HG02938 (cell line): ENCODE results near the gene ERVMER34-1.
A peak's percentile ranks its signal among the peaks of the same experiment; 100 is the strongest.

Source experiments
- ATAC-seq: cut with Tn5 transposase; IDR thresholded peaks from one replicate; pipeline ENCODE4 v1.9.1; 2021; ENCODE audit warnings: mild to moderate bottlenecking, moderate library complexity; ENCODE audit not compliant: unreplicated experiment

Gene ERVMER34-1

DNA sequence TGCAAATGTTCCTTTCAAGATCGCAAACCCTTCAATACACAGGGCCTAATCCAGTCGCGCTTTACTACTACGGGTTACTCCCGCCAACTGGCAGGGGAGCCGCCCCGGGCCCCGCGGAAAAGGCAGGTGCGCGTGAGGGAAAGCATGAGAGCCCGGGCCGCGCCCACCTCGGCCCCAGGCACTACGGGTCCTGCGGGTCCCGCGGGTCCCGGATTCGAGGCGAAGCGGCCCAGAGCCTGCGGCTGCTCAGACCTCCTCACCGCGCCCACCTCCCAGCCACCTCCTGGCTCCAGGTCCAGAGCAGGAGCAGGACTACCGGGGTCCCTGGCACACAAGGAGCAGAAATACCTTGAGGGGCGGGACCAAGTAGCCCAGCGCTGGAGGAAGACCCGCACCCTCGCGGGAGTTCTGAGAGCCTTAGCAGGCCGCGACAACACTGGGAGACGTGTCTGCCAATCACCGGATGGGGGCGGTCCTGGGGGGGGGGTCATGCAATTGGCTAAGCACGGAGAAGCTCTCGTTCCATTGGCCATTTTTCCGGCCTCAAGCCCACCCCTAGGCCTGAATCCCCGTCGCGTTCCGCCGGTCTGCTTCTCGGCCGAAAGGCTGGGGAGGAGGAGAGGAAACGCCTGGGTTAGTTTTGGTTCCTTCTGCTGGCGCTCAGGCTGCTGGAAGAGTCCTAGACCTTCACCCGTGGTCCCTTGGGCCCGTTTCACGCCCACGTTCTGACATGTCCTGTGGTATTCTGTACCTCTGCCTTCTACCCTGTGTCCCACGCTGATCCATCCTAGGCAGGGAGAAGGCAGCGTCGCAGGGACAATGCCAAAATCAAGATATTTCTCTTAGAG, 29.0 kb downstream of the ERVMER34-1 start:
- ATAC-seq, result peak; percentile 93

DNA sequence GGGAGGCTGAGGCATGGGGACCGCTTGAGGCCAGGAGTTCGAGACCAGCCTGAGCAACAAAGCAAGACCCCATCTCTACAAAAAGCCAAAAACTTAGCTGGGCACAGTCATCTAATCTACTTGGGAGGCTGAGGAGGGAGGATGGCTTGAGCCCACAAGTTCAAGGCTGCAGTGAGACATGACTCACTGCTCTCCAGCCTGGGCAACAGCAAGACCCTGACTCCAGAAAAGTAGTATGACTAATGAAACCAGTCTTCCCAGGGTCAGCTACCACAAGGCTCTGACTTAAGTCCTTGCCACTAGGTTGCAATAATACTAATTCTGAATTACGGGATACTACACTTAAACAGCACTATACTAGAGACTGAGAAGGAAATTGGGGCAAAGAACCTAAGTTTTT, 33.1 kb downstream of the ERVMER34-1 start:
- no peak for ATAC-seq

DNA sequence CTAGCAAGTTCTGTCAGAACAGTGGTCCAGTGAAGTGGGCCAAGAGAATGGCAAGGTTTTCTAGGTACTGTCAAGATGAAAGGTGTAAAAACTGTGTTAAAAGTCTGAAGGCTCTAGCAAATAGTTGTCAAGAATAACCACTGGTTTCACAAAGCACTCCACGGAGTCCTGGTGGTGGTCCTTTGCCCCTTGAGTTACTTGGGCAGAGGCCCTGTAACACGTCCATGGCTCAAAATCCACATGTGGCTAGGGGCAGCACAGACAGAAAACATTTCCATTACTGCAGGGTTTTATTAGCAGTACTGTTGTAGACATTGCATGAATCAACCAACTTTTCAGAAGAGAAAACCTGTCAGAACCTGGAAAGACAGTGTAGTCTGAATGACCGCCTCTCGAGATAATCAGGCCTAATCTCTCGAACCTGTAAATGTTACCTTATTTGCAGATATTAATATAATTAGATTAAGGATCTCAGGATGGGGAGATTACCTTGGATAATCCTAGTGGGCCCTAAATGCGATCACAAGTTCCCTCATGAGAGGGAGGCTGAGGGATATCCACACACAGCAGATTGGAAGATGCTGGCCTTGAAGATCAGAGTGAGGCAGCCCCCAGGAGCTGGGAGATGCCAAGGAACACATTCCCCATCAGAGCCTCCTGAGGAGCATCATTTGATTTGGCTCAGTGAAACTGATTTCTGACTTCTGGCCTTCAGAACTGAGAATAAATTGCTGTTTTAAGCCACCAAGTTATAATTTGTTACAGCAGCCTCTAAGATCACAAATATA, 34.7 kb downstream of the ERVMER34-1 start:
- ATAC-seq, result no peak

DNA sequence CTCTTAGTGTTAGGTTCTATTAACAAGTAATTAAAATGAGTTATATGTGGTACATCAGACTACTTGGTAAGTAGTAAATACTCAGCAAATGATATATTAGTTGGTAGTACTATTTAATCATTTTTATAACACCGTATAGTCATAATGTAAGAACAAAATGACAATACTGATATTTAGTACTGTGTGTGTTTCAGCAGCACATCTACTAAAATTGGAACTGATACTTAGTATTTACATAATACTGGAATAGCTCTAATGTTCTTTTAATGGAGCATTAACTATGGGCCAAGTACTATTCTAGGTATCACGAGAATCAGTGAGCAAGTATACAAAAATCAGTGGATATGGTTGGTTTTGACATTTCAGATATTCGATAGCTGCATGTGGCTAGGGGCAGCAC, 35.3 kb downstream of the ERVMER34-1 start:
- no peak for ATAC-seq

DNA sequence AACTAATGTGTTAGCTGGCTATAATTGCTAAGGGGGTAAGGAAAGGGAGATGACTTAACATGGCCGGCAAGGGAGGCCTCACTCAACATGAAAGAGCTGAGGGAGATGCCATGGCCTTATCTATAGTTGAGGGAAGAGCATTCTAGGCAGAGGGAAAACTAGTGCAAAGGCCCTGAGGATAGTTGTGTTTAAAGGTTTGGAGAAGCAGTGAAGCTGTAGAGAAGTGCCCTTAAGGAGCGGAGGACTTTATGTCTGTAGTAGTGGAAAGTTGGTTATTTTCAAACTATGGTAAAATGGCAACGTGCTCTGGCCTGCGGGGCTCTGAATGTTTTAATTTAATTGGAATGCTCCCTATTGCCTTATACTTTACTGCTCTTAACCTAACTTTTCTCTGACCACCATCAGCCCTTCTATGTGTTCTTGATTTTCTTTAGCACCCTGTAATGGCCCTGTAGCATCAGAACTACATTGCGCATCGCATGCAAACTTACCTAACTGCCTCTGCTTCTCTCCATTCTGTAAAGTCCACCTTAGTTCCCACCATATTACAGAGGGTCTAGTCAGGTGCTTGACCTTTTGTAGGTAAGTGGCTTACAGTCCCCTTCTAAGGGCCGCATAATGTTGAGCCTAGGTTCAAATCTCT, 35.8 kb downstream of the ERVMER34-1 start:
- ATAC-seq, result no peak

DNA sequence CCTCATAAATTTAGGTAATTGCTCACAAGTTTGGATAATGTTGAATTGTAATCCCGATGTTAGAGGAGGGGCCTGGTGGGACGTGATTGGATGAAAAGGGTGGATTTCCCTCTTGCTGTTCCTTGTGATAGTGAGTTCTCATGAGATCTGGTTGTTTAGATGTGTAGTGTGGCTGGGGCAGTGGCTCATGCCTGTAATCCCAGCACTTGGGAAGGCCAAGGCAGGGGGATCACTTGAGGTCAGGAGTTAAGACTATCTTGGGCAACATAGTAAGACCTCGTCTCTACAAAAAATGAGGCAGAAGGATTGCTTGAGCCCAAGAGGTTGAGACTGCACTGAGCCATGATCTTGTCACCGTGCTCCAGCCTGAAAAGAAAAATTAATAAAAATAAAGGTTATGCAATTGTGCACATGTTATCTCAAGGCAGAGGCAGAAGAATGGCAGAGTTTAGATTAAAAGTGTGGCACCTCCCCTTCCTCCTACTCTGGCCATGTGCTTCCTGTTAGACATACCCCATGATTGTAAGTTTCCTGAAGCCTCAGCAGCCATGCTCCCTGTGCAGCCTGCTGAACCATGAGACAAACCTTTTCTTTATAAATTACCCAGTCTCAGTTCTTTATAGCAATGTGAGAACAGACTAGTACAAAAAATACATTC, 36.5 kb downstream of the ERVMER34-1 start:
- no peak for ATAC-seq

DNA sequence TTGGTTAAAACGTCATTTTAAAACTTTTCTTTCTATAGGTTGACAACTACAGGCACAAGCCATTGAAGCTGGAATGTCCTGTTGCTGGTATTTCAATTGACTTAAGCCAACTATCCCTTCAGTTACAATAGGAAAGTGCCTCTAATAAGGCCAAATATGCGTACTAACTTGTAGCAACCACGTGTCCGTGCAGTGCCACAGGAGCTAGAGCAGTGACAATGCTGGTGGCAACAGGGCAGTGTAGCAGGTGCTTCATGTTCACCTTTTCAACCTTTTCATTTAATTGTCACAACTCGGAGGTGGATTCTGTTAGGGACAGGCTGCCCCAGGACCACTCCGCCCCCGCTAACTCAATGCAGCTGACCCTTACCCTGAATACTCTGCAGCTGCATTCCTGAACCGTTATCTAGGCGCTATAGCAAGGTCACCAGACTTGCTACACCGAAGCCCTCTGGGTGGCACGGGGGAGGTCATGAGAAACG, 37.7 kb downstream of the ERVMER34-1 start:
- ATAC-seq, result no peak

DNA sequence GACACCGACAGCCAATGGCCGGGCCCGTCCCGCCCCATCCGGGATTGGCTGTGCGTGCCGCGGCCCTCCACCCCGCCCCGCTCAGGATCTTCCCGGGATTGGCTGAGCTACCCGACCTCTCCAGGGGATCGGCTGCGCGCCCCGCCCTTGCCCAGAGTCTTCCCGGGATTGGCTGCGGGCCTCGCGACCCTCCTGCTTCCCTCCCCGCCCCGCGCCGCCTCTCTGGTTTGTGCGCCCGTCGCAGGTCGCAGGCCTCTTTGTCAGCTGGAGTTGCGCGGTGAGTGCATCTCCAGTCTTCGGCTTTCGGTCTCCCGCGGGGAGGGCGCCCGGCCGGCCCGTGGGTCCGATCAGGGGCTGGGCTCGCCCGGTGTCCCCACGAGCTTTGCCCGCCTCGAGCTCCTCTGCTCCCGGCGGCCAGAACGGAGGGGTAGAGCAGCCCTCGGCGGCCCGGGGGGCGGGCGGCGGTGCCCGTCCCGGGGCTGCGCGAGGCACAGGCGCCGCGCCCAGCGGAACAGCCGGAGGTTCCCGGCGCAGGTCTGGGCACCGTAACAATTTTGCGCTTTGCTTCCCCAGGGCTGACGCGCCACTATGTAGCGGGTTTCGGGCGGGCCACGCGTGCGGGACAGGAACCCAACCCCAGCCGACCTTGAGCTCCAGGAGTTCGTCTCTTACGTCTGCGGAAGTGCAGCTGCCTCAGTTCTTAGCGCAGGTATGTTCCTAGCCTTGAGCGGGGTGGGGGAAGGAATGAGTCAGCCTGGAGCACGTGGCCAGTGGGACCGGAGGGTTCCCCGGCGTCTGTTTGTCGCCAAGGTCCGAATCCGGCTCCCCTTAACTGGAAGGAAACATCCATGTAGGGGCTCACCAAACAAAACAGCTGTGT, 38.7 kb downstream of the ERVMER34-1 start:
- ATAC-seq, result peak; percentile 83

DNA sequence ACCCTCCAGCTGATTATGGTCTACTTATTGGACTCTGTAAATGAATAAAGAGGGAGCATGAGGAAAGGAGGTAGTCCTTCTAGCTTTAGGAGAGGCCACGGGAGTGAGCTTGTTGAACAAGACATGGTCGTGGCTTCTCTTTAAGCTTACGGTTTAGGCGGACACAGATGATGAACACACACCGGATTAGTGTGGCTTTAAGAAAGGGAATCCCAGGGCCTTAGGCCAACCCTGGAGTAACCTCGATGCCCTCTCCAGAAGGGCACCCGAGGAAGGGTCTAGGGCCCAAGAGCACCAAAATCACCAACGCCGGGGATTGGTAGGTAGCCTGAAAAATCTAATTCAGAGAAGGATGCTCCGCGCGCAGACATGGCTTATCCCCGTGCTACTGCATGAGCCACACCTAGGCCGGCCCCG, 39.4 kb downstream of the ERVMER34-1 start:
- ATAC-seq, result peak; percentile 6

DNA sequence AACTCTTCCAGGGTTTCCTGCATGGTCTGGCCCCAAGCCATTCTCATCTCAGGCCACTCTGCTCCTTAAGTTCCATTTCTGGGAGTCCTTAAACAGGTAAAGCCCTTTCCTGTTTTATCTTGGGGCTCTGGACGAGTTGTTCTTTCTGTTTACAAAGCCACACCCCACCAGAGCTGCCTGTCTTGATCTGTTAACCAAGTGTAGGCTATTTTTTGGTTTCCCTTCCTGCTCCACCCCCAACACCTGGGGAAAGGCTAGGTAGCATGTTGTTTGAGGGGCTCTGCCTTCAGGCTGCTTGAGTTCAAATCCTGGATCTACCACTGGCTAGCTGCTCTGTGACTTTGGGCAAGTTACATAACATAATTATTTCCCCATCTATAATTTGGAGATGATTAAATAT, 40.0 kb downstream of the ERVMER34-1 start:
- no peak for ATAC-seq

DNA sequence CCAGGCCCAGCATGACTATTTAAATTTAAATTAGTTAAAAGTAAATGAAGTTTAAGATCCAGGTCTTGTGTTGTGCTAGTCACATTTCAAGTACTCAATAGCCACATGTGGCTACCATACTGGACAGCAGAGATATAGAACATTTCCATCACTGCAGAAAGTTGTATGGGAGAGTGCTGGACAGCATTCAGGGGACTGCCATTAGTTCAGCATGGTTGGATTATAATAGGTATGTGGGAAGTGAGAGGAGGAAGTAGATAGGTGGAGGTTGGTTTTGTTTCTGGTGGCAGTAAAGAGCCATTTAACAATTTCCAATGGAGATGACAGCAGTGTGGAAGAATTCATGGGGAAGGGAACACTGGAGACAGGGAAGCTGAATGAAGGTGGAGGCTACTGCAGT, 42.1 kb downstream of the ERVMER34-1 start:
- ATAC-seq, result no peak

DNA sequence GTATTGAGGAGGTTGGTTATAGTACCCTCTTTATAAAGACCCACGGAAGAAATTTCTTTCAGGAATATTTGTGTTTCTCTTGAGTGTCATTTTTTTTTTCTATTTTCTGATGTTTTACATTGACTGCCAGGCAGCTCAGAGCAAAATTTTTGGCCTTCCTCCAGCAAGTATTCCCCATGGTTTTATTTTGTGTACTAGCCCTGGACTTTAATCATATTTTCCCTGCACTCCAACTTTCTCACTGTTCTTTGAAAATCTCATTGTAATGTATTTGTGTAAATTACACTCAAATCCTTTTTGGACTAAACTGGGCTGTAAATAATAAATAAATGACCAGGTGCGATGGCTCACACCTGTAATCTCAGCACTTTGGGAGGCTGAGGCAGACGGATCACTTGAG, 46.6 kb downstream of the ERVMER34-1 start:
- no peak for ATAC-seq

DNA sequence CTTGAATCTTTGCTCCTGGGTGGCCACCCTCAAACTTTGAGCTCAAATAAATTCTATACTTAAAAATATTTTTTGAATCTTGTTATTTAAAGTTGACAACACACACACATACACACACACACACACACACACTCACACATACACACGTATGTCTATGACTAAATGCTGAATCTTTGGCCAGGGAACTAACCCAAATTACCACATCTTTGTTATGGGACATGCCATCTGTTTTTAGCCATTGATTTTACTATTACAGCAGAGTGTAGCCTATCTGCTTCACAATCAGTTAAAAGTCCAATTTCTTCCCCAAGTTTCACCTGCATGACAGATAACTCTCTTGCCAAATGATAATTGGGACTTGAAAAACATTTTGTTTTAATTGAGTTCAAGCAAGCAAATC, 47.1 kb downstream of the ERVMER34-1 start:
- no peak for ATAC-seq

DNA sequence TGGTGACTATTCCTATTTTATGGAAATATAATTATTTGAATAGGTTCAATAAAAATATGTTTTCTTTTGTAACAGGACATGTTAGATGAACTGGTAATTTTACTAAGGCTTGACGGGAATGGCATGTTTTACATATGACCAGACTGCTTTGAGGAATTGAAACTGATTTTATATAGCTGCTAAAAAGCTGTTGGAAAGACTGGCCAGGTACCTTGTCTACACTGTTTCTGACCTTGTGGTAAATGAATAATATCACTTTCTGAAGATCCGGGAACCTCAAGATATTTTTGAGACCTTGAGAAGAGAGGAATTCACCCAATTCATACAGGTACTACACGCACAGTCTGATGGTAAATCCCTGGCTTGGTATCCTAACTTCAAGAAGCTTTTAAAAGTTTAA, 50.0 kb downstream of the ERVMER34-1 start:
- peak; percentile 94 for ATAC-seq

DNA sequence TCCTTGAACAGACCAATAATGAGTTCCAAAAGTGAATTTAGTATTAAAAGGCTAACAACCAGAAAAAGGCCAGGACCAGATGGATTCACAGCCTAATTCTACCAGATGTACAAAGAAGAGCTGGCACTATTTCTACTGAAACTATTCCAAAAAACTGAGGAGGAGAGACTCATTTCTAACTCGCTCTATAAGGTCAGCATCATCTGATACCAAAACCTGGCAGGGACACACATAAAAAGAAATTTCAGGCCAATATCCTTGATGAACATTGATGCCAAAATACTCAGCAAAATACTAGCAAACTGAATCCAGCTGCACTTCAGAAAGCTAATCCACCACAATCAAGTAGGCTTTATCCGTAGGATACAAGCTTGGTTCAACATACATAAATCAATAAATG, 56.3 kb downstream of the ERVMER34-1 start:
- no peak for ATAC-seq

DNA sequence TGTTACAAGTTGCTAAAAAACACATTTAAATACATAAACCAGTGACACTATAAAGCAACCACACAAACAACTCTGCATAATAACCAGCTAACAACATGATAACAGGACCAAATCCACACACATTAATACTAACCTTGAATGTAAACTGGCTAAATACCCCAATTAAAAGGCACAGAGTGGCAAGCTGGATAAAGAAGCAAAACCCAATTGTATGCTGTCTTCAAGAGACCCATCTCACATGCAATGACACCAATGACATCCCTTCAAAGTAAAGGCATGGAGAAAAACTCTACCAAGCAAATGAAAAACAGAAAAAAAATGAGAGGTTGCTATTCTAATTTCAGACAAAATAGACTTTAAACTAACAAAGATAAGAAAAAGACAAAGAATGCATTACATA, 57.7 kb downstream of the ERVMER34-1 start:
- no peak for ATAC-seq
